SK-N-SH treated with all-trans-retinoic acid at 6 μM for 48 hours (cell line): Measurements from ENCODE around the gene OR6X1.

ENCODE experiments used
- CSDC2 ChIP-seq: fragments of 250-450 bp; sonication (Bioruptor Pico); IDR thresholded peaks from 2 replicates; pipeline ENCODE4 v1.5.0; 2020; ENCODE audit warnings: mild to moderate bottlenecking, moderate library complexity
- ISL1 ChIP-seq: fragments of 250-450 bp; sonication (Bioruptor Pico); IDR thresholded peaks from 2 replicates; pipeline ENCODE4 v2.1.2; 2022; ENCODE audit warnings: mild to moderate bottlenecking, moderate library complexity
- PPARA ChIP-seq: fragments of 250-450 bp; sonication (Bioruptor Pico); IDR thresholded peaks from 2 replicates; pipeline ENCODE4 v1.5.0; 2020; ENCODE audit warnings: mild to moderate bottlenecking, borderline replicate concordance
- RARB ChIP-seq: fragments of 250-450 bp; sonication (Bioruptor Pico); IDR thresholded peaks from 2 replicates; pipeline ENCODE4 v1.8.0; 2021; ENCODE audit warnings: mild to moderate bottlenecking, moderate library complexity
- ZFP3 ChIP-seq: fragments of 250-450 bp; sonication (Bioruptor Pico); IDR thresholded peaks from 2 replicates; pipeline ENCODE4 v1.5.0; 2020; ENCODE audit warnings: mild to moderate bottlenecking, moderate library complexity
- ZNF70 ChIP-seq: fragments of 450-650 bp; formaldehyde crosslinking; IDR thresholded peaks from 2 replicates; pipeline ENCODE4 v1.5.0; 2020; ENCODE audit warnings: mild to moderate bottlenecking, moderate library complexity

DNA sequence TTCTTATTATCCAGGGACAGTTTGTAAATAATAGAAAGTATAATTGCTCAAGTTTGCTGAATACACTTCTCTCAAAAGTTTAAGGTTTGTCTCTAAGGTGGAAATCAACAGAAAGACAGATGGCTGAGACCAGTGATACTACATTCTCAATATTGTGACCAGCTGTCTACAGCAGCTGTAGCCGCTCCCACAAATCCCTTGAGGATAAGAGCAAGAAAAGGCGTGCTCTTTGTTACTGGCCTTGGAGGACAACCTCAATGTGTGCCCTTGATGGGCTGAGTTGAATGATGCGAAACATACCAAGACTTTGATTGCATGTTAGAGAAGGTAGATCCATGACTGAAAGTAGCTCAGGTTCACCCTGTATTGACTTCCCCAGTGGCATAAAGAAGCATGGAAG is 45.7 kb upstream of the OR6X1 start:
- no peak for TF ChIP-seq PPARA (CRISPR knock-in tag)
- TF ChIP-seq ZNF70 (CRISPR knock-in tag): no peak
- no peak for TF ChIP-seq CSDC2 (CRISPR knock-in tag)
- no peak for TF ChIP-seq RARB (CRISPR knock-in tag)
- no peak for TF ChIP-seq ZFP3 (CRISPR knock-in tag)
- TF ChIP-seq ISL1 (CRISPR knock-in tag): no peak
